DMS 273 treated with DMSO at 0.1 percent for 48 hours (cell line): ENCODE measurements around the gene TOR4A.

ENCODE experiments used
- DNase-seq: peaks from one replicate; lab custom pipeline; 2025; lab: John Stamatoyannopoulos, UW

Gene TOR4A

DNA sequence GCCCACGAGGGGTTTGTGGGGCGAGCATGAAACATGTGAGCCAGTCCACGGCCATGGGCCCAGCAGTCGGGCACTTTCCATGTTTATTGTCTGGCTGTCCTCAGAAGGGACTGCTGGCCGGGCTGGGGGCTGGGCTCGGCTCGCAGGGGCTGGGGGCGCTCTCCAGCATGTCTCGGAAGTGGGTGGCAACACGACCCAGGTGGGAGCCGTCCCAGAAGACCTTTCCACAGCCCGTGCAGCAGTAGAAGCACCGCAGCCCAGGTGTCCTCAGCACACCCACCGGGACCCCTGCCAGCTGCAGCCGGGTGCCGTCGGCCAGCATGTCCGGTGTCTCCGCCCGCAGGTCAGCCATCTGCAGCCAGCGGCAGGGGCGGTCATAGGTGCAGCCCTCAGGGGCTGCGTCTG lies 29.3 kb downstream of the TOR4A start:
- DNase-seq, result no peak

DNA sequence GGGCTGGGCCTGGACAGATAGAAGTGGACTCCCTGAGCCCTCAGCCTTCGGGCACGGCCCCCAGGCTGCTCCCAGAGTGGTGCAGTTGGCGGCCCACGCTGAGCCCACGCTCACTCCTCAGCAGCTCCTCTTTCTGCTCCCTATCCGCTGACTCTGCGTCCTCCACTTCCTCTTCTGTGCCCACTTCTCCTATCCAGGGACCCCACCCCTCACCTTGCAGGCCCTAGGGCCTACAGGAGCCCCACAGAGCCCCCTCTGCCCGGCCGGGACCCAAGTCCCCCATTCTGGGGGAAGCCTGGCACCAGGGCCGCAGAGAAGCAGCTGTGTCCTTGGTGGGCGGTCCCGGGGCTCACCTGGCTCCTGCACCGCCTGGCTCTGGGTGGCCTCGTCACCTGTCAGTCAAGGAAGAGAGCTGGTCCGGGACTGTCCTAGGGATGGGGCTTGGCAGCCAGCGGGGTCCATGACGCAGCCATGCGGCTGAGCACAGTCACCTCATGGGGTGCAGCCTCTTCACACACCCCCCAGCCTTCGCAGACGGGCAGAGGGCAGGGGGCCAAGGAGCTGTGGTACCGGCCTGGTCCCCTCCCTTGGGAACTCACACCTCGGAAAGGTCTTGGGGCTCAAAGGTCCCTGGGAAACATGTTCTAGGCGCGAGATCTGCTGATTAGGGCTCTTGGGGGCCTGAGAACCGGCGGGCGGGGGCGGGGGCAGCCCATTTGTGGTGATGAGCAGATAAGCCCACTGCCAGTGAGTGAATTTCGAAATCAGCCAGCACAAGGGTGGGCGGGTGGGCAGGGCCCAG lies 29.9 kb downstream of the TOR4A start:
- no peak for DNase-seq

DNA sequence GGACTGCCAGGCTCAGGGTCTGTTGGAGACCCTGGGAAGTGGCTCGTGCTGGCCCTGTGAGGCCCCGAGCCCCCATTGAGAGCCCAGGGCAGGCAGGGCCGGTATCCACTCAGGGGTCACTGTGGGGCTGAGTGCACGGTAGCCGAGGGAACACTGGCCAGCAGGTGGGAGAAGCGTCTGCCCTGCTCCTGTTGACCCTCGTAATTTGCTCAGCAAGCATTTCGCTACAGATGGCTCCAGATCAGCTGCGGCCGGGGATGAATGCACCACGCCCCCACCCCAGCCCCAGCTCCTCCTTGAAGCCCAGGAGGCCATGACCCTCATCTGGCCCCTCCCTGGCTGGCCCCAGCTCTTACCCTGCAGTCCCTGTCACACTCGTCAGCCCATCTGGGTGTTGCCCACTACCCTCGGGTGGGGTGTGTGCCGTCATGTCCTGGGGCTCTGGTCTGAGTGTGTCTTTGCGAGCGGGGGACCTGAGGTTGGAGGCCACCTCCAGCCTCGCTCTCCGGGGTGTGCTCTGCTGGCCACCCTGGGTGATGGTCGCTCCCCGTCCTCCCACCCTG lies 30.6 kb downstream of the TOR4A start:
- no peak for DNase-seq

DNA sequence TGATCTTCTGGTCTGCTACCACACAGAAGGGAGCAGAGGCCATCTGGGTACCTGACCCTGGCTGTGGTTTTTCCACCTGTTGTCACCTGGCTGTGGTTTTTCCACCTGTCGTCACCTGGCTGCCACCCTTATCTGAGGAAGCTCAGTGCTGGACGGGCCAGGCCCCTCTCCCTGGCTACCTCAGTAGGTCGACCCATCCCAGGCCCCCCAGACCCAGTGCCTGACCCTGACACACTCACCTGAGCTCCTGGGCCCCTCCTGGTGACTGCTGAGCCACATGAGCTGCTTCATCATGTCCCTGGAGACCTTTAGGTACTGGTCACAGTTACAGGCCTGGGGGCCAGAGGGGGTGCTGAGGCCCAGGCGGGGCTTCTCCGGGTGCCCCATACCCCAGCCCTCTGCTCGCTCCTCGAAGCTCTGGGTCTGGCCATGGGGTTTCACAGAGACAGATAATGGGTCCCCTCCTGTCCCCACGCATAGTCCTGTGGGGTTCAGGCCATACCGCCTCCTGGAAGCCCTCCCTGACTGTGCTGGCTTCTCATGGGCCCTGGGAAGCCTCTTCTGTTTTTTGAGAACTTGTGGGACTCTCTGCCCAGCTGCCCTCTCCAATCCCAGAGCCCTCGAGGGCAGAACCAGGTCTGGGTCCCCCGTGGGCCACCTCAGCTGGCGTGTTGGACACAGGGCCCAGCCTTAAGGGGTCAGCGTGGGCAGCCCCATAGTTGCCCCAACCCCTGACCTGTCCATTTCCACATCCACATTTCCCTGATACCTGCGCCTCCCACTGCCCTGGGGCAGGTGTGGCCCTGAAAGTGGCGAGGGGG lies 32.1 kb downstream of the TOR4A start:
- no peak for DNase-seq

DNA sequence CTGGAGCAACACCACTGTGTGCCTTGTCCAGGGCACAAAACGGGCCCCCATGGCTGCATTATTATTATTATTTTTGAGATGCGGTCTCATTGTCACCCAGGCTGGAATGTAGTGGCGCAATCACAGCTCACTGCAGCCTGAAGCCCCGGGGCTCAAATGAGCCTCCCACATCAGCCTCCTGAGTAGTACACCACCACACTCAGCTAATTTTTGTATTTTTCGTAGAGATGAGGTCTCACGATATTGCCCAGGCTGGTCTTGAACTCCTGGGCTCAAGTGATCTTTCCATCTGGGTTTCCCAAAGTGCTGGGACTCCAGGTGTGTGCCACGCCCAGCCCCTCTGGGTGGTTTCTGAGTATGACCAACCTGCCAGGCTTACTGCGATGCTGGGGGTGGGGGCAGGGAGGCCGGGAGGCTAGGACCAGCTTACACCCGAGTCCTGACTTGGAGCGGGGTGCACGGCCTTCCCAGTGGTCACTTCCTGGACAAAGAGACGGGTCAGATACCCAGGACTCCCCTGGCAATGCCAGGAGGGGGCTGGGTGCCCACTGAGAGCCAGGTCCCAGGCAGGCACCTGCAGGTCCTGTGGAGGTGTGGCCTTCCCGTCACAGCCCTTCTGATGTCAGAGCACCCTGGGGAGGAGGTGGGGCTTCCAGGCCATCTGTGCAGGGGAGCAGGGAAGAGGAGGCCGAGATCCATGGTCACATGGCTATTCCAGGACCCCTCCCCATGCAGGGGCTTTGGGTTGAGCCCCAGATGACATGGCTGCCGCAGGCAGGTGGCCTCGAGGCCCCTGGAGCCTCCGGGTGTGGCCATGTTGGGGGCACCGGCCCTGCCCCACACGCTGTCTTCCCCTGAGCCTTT lies 32.9 kb downstream of the TOR4A start:
- no peak for DNase-seq

DNA sequence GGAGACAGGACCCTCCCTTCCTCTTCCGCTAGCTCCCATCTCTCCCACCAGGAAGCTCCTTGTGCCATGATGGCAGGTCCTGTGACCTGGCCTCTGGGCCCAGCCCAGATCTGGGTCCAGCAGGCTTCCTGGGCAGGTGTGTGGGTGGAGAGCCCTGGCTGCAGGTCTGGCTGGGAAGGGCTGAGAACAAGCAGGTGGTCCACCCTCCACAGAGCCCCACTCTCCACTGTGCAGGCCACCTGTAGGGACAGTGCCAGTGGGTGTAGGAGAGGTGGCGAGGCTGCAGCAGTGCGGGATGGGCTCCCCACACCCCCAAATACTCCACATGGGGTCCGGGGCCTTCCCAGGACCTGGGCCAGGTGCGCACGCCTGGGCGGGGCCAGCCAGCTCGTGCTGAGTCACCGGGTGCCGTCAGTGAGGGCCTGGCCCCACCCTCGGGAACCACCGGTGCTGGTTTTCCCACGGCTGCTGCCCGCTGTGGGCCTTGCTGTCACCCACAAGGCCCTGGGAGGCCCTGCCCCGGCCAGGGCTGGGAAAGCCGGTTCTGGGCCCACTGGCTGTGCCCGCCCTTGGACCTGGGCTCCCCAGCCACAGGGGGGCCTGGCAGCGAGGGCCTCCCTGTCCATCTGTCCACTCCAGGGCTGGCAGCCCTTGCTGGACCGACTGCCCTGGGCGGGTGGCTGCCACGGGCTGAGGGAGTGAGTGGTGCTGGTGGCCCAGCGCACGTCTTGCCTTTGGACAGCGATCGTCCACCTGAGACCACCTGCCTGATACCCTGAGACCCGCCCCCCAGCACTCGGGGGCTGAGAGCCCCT lies 33.9 kb downstream of the TOR4A start:
- no peak for DNase-seq

DNA sequence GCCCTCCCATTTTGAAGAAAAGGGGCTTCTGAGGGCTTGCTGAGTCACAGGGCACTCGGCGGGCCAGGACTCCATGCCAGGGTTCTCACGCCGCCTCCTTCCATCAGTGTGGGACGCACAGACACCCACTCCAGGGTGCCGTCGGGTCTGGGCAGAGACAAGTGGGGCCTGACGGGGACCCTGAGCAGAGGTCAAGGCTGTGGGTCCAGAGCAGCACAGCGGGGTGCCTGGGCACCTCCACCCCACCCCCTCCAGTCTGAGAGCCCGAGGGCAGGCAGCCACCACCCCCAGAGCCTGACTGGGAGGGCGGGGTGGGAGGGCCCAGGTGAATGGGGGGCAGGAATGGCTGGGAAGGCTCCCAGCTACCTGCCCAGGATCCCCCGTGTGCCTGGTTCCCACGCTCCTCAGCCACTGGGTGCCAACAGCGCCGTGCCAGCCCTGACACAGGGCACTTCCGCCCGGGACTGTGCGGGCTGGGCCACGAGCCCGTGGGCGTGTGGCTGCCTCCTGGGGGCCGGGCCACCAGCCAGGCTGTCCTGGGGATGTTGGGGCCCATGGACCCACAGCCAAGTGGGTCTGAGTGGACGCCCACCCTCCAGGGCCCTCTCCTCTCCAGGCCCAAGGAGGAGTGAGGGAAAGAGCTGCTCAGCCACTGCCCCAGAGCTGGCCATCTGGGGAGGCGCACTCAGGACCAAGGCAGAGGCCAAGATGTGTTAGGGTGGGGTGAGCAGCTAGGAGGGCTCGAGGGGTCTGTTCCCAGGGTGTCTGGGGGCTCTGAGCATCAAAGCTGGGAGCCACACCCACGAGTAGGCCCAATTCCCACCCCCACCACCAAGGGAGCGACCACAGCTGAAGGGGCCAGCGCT lies 34.7 kb downstream of the TOR4A start:
- no peak for DNase-seq

DNA sequence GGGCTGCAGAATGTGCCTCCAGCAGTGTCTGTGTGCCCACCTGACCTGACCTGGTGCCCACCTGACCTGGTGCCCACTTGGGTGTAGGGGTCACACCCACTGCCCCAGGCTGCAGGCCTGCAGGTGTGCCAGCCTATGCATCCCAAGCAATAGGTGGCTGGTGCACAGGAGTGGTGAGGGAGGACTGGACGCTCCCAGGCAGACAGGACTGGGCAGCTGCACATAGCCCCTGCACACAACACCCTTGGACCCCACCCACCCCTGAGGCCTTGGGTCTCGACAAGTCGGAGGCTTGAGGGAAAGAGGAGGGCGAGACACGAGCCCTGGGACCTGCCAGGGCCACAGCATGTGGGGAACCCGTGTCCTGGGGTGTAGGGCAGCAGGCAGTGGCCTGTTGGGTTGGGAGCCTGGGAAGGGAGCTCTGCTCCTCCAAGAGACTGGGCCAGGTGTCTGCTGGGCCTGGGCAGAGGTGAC lies 35.4 kb downstream of the TOR4A start:
- DNase-seq, result no peak

DNA sequence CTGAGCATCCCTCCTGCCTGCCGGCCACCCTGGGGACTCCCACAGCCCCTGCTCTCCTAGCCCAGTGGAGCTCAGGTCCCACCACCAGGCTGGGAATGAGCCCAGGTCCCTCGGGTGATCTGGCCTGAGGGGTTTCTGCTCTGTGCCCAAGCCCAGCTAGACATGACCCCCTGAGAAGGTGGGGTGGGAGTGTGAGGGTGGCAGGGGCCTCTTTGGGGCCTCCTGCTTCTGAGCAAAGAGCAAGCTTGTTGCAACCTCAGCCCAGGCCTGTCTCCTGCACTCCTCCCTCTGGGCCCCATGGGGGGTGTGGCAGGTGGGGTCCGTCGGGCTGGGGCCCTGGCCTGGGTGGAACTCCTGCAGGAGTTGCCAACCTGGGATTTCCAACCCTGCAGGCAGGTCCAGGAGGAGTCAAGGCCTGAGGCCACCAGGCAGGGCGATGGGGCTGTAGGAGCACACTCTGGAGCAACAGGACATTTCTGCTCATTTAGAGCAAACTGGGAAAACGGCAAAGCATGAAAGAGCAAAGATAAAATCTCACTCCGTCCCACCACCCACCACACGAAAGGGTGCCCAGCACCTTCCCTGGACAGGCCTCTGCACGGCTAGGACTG lies 35.9 kb downstream of the TOR4A start:
- no peak for DNase-seq

DNA sequence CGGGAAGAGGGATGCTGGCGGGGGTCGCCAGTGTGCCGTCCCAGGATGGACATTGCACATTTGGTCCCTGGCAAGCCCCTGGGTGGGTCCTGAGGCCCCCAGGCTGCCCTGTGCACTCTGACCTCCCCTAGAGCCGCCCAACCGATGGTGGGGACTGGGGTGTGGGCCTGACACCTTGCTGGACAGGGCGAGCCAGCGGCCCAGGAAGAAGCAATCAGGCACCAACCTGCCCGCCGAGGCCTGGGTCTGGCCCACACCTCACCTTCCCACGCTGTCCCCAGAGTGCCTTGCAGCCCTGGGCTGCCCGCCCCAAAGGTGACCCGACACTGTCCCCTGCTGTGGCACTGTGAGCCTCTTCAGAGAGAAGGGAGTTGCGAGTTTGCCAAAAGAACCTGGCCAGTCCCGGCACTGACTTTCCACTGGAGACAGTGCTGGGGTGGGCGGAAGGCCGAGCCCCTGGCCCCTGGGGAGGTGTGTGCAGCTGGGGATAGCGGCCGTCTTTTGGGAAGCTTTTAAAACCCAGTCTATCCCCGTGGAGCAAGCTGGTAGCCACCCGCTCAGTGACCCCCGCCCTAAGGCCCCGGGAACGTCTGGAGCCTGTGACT lies 36.5 kb downstream of the TOR4A start:
- no peak for DNase-seq

DNA sequence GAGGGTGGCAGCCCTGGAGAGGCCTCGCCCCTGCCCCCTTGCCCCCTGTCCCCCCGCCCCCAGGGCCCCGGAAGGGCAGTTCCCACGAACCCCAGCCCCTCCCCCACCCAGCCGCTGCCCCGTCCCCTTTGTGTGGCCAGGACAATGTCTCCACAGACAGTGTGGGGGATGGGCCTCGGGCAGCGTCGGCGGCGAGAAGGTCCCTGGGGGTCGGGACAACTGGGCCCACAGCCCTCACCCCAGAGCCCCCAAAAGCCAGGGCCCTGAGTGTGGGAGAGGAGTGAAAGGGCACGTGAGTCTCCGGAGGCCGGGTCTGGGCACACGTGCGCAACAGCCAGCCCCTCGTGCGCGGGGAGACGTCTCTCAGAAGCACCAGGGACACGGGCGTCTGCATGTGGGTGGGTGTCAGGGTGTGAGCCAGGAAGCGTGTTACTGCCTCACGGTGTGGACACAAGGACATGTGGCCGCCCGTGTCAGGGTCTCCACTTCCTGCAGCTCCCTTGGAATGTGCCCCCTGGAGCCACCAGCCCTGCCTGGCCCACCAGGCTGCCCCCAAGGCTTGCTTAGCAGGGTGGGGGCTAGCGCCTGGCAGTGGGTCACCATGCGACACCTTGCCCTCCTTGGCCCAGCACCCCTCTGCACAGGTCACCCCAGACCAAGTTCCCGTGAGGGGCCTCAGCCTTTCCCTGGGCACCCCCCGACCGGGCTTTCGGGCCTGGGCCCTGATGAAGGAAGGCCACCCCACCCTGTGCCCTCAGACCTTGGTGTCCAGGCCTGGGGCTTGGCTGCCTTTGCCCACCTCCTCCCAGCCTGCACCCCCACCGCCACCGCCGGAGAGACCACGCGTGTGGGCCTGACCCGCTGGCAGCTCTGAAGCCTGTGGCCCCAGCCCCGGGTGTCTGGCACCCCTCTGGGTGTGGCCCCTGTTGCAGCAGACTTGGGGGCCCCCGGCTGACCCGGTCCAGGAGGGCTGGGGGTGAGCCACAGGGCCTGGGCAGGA lies 37.3 kb downstream of the TOR4A start:
- no peak for DNase-seq

DNA sequence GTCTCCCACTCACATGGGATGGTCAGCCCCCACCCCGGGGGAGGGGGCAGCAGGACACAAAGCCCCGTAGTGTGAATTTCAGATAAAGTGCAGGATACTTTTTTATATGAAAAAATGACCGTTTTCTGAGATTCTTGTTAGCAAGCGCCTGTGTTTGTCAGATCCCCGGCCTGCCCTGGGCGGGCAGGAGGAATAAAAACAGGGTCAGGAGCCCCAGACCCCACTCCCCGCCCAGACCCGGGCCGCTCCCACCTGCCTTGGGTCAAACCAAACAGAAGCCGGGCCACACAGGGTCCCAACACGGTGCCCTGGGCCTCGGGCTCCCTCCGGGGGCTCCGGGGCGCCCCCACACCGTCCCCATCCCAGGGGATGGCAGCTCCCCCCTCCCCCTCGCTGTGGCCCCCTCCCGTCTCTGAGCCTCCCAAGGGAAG lies 38.1 kb downstream of the TOR4A start:
- no peak for DNase-seq

DNA sequence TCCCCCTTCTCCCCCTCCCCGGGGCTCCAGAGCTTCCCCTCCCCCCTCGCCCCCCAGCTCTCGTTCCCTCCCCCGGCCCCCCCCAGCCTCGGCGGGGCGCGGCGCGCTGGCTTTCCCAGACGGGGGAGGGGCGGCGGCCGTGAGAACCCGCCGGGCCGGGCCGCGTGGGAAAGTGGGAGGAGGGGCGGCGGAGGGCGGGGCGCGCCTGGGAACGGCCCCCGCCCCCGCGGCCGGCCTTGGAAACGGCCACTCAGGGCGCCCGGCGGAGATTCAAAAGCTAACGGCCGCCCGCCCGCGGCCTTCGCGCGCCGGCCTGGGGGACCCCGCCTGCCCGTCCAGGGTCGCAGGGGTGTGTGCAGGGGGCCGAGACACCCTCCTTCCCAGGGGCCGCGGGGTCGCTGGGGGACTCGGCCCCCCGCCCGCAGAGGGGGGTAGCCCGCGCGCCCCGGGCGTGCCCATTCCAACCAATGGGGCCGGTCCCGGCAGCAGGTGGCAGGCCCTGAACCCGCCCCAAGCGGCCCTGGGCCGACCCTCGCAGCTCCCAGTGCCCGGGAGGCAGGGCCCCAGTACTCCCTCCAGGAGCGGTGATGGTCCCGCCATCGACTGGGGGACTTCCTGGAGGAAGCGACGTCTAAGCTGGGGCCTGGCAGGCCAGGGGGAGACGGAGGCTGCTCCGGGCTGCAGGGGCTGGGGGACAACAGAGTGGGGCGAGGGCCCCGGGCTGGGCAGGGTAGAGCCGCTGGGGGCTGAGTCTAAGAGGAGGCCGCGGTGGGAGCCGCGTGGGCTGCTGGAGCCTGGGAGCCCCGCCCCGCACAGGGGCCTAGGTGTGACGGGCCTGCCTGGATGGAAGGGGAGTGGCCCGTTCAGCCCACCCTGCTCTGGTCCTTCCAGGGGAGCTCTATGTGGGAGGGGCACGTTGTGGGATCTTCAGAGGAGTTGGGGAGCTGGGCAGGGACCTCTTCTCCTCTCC lies 38.8 kb downstream of the TOR4A start:
- no peak for DNase-seq

DNA sequence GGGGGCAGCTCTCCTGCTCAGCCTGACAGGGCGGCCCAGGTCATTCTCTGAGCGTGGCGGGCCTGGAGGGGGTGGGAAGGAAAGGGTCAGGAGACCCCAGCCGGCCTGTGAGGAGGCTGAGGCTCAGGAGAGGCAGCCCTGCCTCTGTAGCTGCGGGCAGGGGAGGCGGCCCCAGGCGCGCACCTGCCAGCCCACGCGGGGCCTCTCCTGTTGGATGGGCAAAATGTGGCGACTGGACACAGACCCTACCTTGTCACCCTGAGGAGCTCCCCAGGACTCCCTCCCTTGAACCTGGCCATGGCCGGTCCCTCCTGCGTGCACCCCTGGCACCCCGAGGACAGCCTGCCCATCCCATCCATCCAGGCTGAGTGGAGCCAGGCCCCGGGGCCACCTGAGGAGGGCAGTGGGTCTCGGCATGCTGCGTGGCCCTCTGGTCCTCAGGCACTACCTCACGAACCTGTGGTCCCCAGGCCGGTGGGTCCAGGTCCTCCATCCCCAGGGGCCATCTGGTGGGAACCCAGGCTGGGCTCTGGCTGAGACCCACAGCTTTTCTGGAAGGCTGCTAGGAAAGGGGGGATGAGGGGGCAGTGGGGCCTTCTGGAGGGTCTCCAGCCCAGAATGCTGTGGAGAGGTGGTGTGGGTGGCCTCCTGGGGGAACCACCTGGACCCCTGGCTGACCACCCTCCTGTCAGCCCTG lies 39.6 kb downstream of the TOR4A start:
- DNase-seq, result no peak

DNA sequence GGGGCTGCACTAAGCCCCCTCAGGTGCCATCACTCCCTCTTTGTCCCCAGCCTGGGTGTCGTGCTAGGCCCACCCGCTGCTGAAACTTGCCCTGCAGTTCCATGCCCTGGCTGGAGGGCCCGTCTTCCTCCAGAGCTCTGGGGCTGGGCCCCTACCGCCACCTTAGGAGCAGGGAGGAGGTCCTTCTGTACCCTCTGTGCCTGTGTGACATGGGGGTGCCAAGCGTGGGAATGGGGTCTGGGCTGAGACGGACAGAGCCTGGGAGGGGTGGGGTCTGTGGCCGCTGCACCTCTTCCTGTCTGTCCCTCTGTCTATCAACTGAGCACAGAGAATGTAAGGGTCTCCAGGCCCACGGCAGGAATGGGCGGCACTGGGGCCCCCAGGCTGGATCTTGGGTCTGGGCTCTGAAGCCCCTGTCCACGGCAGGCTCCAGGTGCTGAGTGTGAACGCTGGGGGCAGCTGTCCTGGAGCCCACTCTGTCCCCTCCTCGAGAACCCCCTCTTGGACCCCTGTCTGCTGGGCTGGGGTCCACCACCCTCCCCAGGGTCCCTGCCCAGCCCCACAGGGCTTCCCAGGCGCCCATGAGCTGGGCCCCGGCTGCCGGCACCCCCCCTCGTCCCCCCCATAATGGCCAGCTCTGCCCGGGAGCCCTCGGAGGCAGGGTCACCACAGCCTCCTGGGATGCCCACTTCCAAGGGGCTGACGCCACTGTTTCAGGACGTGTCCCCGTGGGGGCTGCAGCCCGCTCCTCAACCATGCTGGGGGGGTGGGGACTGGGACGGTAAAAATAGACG lies 40.4 kb downstream of the TOR4A start:
- no peak for DNase-seq
